Measurements from ENCODE around the gene MBD3.
"Not testable (repeated sequence)": the region's sequence is repeated elsewhere in the genome, so short reads cannot be mapped to it uniquely, and the experiment has no call there.

The MBD3 gene

DNA sequence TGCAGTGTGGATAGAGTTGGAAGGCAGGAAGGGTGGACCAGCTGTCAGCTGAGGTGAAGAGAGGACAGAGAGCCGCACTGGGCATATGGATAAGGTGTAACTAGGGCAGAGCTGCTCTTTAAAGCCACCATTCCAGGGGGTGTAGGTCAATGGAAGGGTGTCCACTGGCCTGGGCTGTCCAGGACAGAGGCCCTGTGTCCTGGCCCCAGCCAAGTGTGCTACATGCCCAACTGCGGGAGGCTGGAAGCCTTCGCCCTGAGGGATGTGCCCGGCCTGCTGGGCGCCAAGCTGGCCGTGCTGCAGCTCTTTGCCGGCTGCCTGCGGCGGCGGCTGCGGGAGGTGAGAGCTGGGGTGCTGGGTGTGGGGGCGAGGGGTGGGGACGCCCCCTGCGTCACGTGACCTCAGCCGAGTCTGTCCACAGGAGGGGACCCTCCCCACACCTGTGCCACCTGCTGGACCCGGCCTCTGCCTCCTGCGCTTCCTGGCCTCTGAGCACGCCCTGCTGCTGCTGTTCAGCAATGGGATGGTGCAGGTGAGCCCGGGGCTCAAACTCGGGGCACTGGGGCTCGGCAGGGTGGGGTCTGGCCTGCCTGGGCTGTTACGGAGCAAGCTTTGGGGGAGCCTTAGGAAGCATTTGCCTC, 59.0 kb downstream of the MBD3 start:
- no peak for DNase-seq

DNA sequence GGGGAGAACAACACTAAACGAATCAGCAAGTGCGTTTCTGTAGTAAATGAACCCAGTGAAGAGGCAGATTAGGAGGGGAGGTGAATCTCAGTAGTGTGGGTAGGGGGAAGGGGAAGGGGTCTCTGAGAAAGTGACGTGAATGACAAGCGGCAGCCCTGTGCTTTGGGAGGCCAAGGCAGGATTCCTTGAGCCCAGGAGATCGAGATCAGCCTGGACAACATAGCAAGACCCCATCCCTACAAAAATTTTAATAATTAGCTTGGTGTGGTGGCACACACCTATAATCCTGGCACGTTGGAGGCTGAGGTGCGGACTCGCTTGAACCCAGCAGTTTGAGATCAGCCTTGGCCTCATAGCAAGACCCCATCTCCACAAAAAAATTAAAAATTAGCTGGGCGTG, 60.7 kb downstream of the MBD3 start:
- DNase-seq, result no peak

- no peak for DNase-seq
These were observed 61.1 kb downstream of the MBD3 start for GRCh38 chr19:1531587-1531986.

GRCh38 chr19:1530856-1531255, 61.8 kb downstream of the MBD3 start:
- DNase-seq, result not testable (repeated sequence)

- DNase-seq, result no peak
These were observed 63.2 kb downstream of the MBD3 start for GRCh38 chr19:1529430-1529816.

DNA sequence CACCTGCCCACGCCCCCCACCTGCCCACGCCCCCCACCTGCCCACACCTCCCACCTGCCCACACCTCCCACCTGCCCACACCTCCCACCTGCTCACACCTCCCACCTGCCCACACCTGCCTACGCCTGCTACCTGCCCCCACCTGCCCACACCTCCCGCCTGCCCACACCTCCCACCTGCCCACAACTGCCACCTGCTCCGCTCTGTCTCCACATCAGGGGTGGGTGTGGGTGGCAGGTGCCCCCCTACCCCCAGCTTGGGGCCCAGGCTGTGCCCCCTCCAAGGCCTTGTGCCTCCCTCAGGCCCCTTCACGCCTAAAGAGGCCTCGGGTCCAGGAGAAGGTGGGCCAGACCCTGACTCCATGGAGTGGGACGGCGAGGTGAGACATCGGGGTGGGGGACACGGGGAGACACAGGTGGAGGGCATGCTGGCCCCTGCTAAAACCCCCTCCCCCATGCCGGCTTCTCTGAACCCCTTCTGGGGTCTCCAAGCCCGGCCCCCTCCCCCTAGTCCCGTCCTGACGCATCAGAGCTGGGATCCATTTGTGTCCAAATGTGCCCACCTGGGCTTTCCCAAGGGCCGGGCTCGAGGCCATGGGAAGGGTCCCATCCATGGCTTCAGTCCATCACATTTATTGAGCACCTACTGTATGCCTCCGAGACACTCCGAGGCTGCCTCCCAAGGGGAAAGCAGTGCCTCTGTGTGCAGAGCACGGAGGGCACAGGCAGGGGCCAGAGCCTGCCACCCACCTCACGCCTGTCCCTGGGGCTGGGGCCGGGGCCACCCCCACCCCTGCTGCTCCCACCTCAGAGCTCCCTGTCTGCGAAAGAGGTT, 63.9 kb downstream of the MBD3 start:
- no peak for DNase-seq

GRCh38 chr19:1527650-1528309, 64.9 kb downstream of the MBD3 start:
- no peak for DNase-seq

- no peak for DNase-seq
These were observed 65.6 kb downstream of the MBD3 start for GRCh38 chr19:1526979-1527649.

DNA sequence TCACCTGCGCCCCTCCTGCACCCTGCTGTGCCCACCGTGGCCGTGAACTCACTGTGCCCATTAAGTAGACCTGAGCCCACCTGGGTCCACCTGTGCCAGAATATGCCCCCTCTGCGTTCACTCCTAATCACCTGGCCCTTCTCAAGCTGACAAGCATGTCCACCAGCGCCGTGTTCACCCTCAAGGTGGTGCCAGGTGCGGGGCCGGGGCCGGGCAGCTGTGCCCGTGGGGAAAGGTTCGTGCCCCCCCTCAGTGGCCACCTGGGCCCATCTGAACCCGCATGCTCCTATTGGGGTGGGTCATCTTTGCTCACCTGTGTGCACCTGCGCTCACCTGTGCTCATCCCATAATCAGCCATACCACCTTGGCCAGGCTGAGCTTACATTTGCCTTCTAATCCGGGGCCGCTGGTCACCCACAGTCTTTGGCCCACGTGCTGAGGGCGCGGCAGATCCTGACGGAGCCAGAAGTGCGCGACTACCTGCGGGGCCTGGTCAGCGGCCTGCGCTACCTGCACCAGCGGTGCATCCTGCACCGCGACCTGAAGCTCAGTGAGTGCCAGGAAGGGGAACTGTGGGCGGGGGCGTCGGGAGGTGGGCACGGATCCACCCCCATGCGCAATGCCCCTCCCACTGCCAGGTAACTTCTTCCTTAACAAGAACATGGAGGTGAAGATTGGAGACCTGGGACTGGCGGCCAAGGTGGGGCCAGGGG, 66.4 kb downstream of the MBD3 start:
- DNase-seq, result no peak

DNA sequence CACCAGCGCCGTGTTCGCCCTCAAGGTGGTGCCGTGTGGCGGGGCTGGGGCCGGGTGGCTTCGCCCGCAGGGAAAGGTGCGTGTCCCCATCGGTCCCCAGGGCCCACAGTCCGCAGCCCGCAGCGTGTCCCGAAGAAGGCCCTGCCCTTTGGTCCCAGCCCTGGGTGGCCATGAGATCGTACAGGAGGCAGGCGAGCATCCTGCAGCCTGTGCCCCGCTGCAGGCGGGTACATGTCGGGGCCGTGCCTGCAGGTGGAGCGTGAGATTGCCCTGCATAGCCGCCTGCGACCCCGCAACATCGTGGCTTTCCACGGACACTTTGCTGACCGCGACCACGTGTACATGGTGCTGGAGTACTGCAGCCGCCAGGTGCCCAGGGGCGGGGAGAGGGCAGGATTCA, 67.3 kb downstream of the MBD3 start:
- DNase-seq, result no peak

DNA sequence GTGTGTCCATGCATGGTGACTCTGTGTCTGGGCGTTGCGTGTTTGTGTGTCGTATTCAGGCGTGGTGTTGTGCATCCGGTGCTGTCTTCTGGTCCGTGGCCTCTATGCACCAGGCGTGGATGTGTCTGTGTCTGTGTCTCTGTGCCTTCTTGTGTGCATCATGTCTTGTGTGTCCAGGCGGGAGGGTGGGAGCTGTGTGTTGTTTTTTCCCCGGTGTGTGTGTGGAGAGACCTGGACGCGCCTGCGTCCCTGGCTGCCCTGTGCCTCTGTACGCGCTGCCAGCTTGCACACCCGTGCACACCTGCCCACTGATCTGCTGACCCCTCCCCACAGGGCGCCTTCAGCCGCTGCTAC, 67.7 kb downstream of the MBD3 start:
- DNase-seq, result no peak

- DNase-seq, result no peak
These were observed 68.2 kb downstream of the MBD3 start for GRCh38 chr19:1524287-1524971.

All from right hindlimb (tissue), 1 donor.